ENCODE results near the gene BST1.

Gene BST1, protein sequence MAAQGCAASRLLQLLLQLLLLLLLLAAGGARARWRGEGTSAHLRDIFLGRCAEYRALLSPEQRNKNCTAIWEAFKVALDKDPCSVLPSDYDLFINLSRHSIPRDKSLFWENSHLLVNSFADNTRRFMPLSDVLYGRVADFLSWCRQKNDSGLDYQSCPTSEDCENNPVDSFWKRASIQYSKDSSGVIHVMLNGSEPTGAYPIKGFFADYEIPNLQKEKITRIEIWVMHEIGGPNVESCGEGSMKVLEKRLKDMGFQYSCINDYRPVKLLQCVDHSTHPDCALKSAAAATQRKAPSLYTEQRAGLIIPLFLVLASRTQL

DNA sequence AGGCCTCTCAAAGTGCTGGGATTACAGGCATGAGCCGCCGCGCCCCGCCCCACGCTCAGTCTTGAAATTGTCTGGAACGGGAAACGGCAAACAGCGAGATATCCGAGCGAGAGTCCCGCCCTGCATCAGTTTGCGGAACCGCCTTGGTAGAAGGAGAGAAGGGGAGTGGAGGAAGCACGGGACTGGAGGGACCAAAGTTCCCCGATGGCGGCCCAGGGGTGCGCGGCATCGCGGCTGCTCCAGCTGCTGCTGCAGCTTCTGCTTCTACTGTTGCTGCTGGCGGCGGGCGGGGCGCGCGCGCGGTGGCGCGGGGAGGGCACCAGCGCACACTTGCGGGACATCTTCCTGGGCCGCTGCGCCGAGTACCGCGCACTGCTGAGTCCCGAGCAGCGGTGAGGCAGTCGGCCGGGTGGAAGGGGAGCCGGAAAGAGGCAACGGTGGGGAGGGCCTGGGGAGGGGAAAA is at the start of gene BST1:
BST1 (plus strand) TSS at position 125 of the 463 bp plus-strand sequence; CDS start at position 205, 80 bp downstream.
- no peak for TF ChIP-seq EP300 (IDR thresholded peaks at IDR 0.05; ENCODE audit: borderline replicate concordance)
- no peak for TF ChIP-seq TCF12 (IDR thresholded peaks at IDR 0.05; ENCODE audit: low read depth)
- no peak for TF ChIP-seq TAF1 (IDR thresholded peaks at IDR 0.05; ENCODE audit: low read depth)
- no peak for TF ChIP-seq YY1 (IDR thresholded peaks at IDR 0.05; ENCODE audit: low read depth)
- TF ChIP-seq ZBTB7A (IDR thresholded peaks at IDR 0.05; ENCODE audit: low read depth): no peak
- TF ChIP-seq NFIC (IDR thresholded peaks at IDR 0.05): no peak
- TF ChIP-seq EGR1 (IDR thresholded peaks at IDR 0.05): no peak
- TF ChIP-seq MAX (IDR thresholded peaks at IDR 0.05): no peak
- TF ChIP-seq CEBPB (IDR thresholded peaks at IDR 0.05): no peak
- TF ChIP-seq FOXM1 (IDR thresholded peaks at IDR 0.05; ENCODE audit: borderline replicate concordance, low read depth): no peak
- no peak for TF ChIP-seq REST (IDR thresholded peaks at IDR 0.05; ENCODE audit: low read depth)
- no peak for TF ChIP-seq RAD21 (IDR thresholded peaks at IDR 0.05; ENCODE audit: low read depth)
- TF ChIP-seq, protein P1, sequence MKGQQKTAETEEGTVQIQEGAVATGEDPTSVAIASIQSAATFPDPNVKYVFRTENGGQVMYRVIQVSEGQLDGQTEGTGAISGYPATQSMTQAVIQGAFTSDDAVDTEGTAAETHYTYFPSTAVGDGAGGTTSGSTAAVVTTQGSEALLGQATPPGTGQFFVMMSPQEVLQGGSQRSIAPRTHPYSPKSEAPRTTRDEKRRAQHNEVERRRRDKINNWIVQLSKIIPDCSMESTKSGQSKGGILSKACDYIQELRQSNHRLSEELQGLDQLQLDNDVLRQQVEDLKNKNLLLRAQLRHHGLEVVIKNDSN (IDR thresholded peaks at IDR 0.05): no peak
- no peak for TF ChIP-seq TEAD4 (IDR thresholded peaks at IDR 0.05)
- no peak for TF ChIP-seq CREB1 (IDR thresholded peaks at IDR 0.05; ENCODE audit: low read depth)

DNA sequence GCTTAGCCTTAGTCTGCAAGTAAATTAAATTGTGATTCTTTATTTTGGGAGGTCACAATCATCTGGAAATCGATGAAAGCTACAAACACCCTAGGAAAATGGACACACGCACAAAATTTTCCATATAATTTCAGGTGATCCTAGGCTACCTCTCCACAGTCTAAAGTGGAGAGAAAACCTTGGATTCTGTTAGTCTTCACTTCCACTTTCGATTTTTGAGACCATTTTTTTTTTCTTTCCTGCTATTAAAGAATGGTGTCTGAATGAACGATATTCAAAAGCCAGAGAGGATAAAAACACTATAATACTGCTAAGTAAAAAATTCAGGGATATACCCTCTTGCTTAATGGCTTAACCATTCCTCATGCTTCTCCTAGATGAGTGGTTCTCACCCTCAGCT is 49.4 kb upstream of the BST1 start:
- TF ChIP-seq YY1 (IDR thresholded peaks at IDR 0.05; ENCODE audit: low read depth) (no peak), REST (IDR thresholded peaks at IDR 0.05; ENCODE audit: low read depth) (no peak), ZBTB7A (IDR thresholded peaks at IDR 0.05; ENCODE audit: low read depth) (no peak), CREB1 (IDR thresholded peaks at IDR 0.05; ENCODE audit: low read depth) (no peak), CEBPB (IDR thresholded peaks at IDR 0.05) (no peak), NFIC (IDR thresholded peaks at IDR 0.05) (no peak), MAX (IDR thresholded peaks at IDR 0.05) (no peak), FOXM1 (IDR thresholded peaks at IDR 0.05; ENCODE audit: borderline replicate concordance, low read depth) (no peak), TAF1 (IDR thresholded peaks at IDR 0.05; ENCODE audit: low read depth) (no peak), TEAD4 (IDR thresholded peaks at IDR 0.05) (no peak), EP300 (IDR thresholded peaks at IDR 0.05; ENCODE audit: borderline replicate concordance) (no peak), TCF12 (IDR thresholded peaks at IDR 0.05; ENCODE audit: low read depth) (no peak), RAD21 (IDR thresholded peaks at IDR 0.05; ENCODE audit: low read depth) (no peak), EGR1 (IDR thresholded peaks at IDR 0.05) (no peak)
- TF ChIP-seq, protein P1 (IDR thresholded peaks at IDR 0.05): no peak

DNA sequence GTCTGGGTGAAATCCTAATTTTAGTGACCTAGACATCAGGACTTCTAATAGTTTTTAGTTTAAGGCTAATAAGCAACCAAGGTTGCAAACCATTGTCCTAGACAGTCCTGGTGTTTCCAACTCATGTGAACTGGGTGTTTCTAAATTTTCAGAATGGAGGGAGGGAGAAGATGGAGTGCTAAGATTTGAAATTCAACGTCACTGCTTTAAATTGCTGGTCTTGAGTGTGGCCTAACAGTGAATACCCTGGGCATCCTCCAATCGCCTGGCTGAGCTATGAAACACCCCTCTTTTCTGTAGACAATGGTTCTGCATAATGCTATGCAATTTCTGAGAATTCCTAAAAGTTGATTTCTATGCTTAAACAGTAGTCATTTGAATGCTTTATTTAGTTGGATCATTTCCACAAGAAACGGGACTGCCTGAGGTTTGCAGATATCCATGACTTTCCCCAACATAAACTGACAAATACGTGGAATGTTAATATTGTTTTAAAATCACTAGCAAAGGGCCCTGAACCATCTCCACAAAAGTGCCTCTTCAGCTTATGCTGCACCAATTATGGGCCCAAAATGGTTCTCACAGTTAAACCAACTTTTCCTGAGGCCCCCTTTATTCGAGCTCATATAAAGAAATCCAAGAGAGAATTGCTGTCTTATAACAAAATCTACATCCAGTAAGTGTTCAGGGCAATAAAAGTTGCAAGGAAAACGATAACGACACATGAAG is 48.8 kb upstream of the BST1 start:
- TF ChIP-seq CREB1 (IDR thresholded peaks at IDR 0.05; ENCODE audit: low read depth) (no peak), FOXM1 (IDR thresholded peaks at IDR 0.05; ENCODE audit: borderline replicate concordance, low read depth) (no peak), NFIC (IDR thresholded peaks at IDR 0.05) (no peak), EGR1 (IDR thresholded peaks at IDR 0.05) (no peak), EP300 (IDR thresholded peaks at IDR 0.05; ENCODE audit: borderline replicate concordance) (no peak), REST (IDR thresholded peaks at IDR 0.05; ENCODE audit: low read depth) (no peak), ZBTB7A (IDR thresholded peaks at IDR 0.05; ENCODE audit: low read depth) (no peak)
- TF ChIP-seq, protein P1 (IDR thresholded peaks at IDR 0.05): no peak
